Common myeloid progenitor, CD34-positive (primary cell): ENCODE results near the gene ROR2.
"Not testable (repeated sequence)": the region's sequence is repeated elsewhere in the genome, so short reads cannot be mapped to it uniquely, and the experiment has no call there.

Experiments
- CTCF ChIA-PET: fragments of 350-600 bp; sonication (Branson Sonifier 250); formaldehyde crosslinking; loops from one replicate; lab custom pipeline; 2021; ENCODE audit warnings: antibody characterized with exemption; lab: Charles Lee
- POLR2A ChIA-PET: fragments of 350-600 bp; sonication (Branson Sonifier 250); formaldehyde crosslinking; loops from one replicate; lab custom pipeline; 2021; ENCODE audit warnings: antibody characterized with exemption; lab: Charles Lee
- DNase-seq, 3 donors: peaks; one replicate each; pipeline versions ENCODE4 v3.0.0 to v3.0.0-alpha.2; 2013
- H3K27ac ChIP-seq, 2 experiments: 1 replicate in 1 of 2; 2 replicates in 1 of 2; pipeline ENCODE4 v1.7.0; 2013; ENCODE audit warnings: inconsistent platforms in 2 of 2, low read length in 2 of 2, mild to moderate bottlenecking in 2 of 2, low read depth in 1 of 2, moderate library complexity in 1 of 2; ENCODE audit not compliant: severe bottlenecking in 2 of 2, insufficient read depth in 1 of 2, poor library complexity in 1 of 2
- H3K27me3 ChIP-seq, 5 experiments: replicated peaks in 2 of 5; 1 replicate in 3 of 5; 2 replicates in 2 of 5; pipeline versions ENCODE4 v1.6.1 to v1.7.0; 2013; ENCODE audit warnings: low read length in 4 of 5, mild to moderate bottlenecking in 2 of 5, moderate library complexity in 2 of 5, inconsistent platforms in 1 of 5; ENCODE audit not compliant: insufficient read depth in 5 of 5, control insufficient read depth in 4 of 5
- H3K36me3 ChIP-seq, 4 experiments: 1 replicate in 2 of 4; 2 replicates in 2 of 4; pipeline versions ENCODE4 v1.6.1 to v1.7.0; 2013; ENCODE audit warnings: low read length in 3 of 4, control low read depth in 1 of 4, mild to moderate bottlenecking in 1 of 4; ENCODE audit not compliant: control insufficient read depth in 4 of 4, insufficient read depth in 4 of 4
- H3K4me1 ChIP-seq, 4 experiments: 1 replicate in 3 of 4; 2 replicates in 1 of 4; pipeline versions ENCODE4 v1.6.1 to v1.7.1; 2013; ENCODE audit warnings: low read length in 3 of 4, mild to moderate bottlenecking in 3 of 4, control low read depth in 1 of 4, inconsistent platforms in 1 of 4, moderate library complexity in 1 of 4; ENCODE audit not compliant: control insufficient read depth in 4 of 4, insufficient read depth in 4 of 4; ENCODE audit errors: control extremely low read depth in 1 of 4
- H3K4me3 ChIP-seq, 7 experiments: 1 replicate in 4 of 7; 2 replicates in 3 of 7; pipeline versions ENCODE4 v1.5.1 to v1.7.0; 2013; ENCODE audit warnings: mild to moderate bottlenecking in 7 of 7, low read length in 6 of 7, moderate library complexity in 6 of 7, inconsistent platforms in 2 of 7, low read depth in 2 of 7, control low read depth in 1 of 7; ENCODE audit not compliant: insufficient read depth in 4 of 7, control insufficient read depth in 1 of 7; ENCODE audit errors: extremely low read depth in 1 of 7
- H3K9me3 ChIP-seq, 5 experiments: 1 replicate in 4 of 5; 2 replicates in 1 of 5; pipeline versions ENCODE4 v1.6.1 to v1.7.1; 2013; ENCODE audit warnings: low read length in 4 of 5, mild to moderate bottlenecking in 2 of 5, inconsistent platforms in 1 of 5, low read depth in 1 of 5, moderate library complexity in 1 of 5; ENCODE audit not compliant: control insufficient read depth in 4 of 5, insufficient read depth in 2 of 5; ENCODE audit errors: control extremely low read depth in 1 of 5
- WGBS: methylation state at CpG from one replicate; pipeline ENCODE4 v1.1.5; 2013; ENCODE audit not compliant: insufficient coverage; 5-methylcytosine and 5-hydroxymethylcytosine counted together

The ROR2 gene

GRCh38 chr9:91793371-91793770 is 156.7 kb downstream of the ROR2 start:
- POLR2A ChIA-PET, H3K27ac ChIP-seq, H3K27me3 ChIP-seq, H3K4me1 ChIP-seq, H3K36me3 ChIP-seq, H3K9me3 ChIP-seq, DNase-seq, H3K4me3 ChIP-seq, CTCF ChIA-PET: not testable (repeated sequence)
- 100% methylated on average over 2 of the region's 5 CpGs for WGBS

- CTCF ChIA-PET = no interaction called here
- H3K9me3 ChIP-seq = peaks cover 0 to 3% (median 0%) of the 10 kb centered on the region in 5 experiments
- no peaks in the 10 kb centered on the region for H3K4me1 ChIP-seq
- POLR2A ChIA-PET = no interaction called here
- DNase-seq = no peak
- H3K27ac ChIP-seq = no peak overlapping the region
- no CpG with 5 or more reads among the region's 4 CpGs for WGBS
- H3K4me3 ChIP-seq = no peak overlapping the region
- no peaks in the 10 kb centered on the region for H3K36me3 ChIP-seq
- H3K27me3 ChIP-seq = peaks cover 0 to 3% (median 0%) of the 10 kb centered on the region in 5 experiments
These were observed 159.1 kb downstream of the ROR2 start for GRCh38 chr9:91790917-91791316.

- Histone ChIP-seq H3K4me1 (no peaks in the 10 kb centered on the region), H3K27me3 (peaks cover 0 to 3% (median 0%) of the 10 kb centered on the region in 5 experiments), H3K4me3 (no peak overlapping the region), H3K36me3 (no peaks in the 10 kb centered on the region), H3K27ac (no peak overlapping the region), H3K9me3 (peaks cover 0 to 3% (median 0%) of the 10 kb centered on the region in 5 experiments)
- ChIA-PET CTCF (interaction anchor here (1.0 kb wide), 1 partner anchor 14 kb away, joined by 6 read pairs; no protein-coding TSS in a partner anchor), POLR2A (no interaction called here)
- DNase-seq = no peak
- WGBS = 80% methylated on average over 1 of the region's 3 CpGs
These were observed 160.1 kb downstream of the ROR2 start for GRCh38 chr9:91789941-91790340.

- no peaks in the 10 kb centered on the region for H3K36me3 ChIP-seq
- no peak for DNase-seq
- H3K27ac ChIP-seq = no peak overlapping the region
- peaks cover 0 to 4% (median 0%) of the 10 kb centered on the region in 5 experiments for H3K9me3 ChIP-seq
- no peak overlapping the region for H3K4me3 ChIP-seq
- no peaks in the 10 kb centered on the region for H3K27me3 ChIP-seq
- H3K4me1 ChIP-seq = no peaks in the 10 kb centered on the region
- CTCF ChIA-PET = no interaction called here
- POLR2A ChIA-PET = no interaction called here
These were observed 162.1 kb downstream of the ROR2 start for GRCh38 chr9:91787931-91788330.

- ChIA-PET POLR2A (no interaction called here), CTCF (no interaction called here)
- H3K4me3 ChIP-seq = no peak overlapping the region
- no peaks in the 10 kb centered on the region for H3K4me1 ChIP-seq
- peaks cover 0 to 7% (median 0%) of the 10 kb centered on the region in 5 experiments for H3K9me3 ChIP-seq
- no peak for DNase-seq
- no peak overlapping the region for H3K27ac ChIP-seq
- WGBS = 98% methylated on average over 4 of the region's 6 CpGs
- H3K27me3 ChIP-seq = no peaks in the 10 kb centered on the region
- H3K36me3 ChIP-seq = no peaks in the 10 kb centered on the region
These were observed 163.7 kb downstream of the ROR2 start for GRCh38 chr9:91786132-91786896.

- Histone ChIP-seq H3K9me3 (peaks cover 0 to 7% (median 0%) of the 10 kb centered on the region in 5 experiments), H3K4me3 (no peak overlapping the region), H3K4me1 (no peaks in the 10 kb centered on the region), H3K36me3 (no peaks in the 10 kb centered on the region), H3K27me3 (no peaks in the 10 kb centered on the region), H3K27ac (no peak overlapping the region)
- ChIA-PET CTCF (no interaction called here), POLR2A (no interaction called here)
- WGBS = 97% methylated on average over 5 of the region's 5 CpGs
- no peak for DNase-seq
These were observed 164.6 kb downstream of the ROR2 start for GRCh38 chr9:91785447-91785842.

GRCh38 chr9:91784673-91785446 is 165.2 kb downstream of the ROR2 start:
- Histone ChIP-seq H3K9me3 (peaks cover 0 to 7% (median 0%) of the 10 kb centered on the region in 5 experiments), H3K27me3 (no peaks in the 10 kb centered on the region), H3K4me3 (no peak overlapping the region), H3K36me3 (no peaks in the 10 kb centered on the region), H3K4me1 (no peaks in the 10 kb centered on the region), H3K27ac (no peak overlapping the region)
- 93% methylated on average over 6 of the region's 6 CpGs for WGBS
- POLR2A ChIA-PET = no interaction called here
- no peak for DNase-seq
- CTCF ChIA-PET = no interaction called here
